ENCODE measurements around the gene FAXDC2. TPM values are rescaled to one million over a fixed set of nuclear protein-coding genes. Genes with fewer than 3 reads are reported as not detected.

Gene FAXDC2
- total and polyA plus RNA-seq, 10 donors: 2.3 to 34.8 (median 19.5) TPM

DNA sequence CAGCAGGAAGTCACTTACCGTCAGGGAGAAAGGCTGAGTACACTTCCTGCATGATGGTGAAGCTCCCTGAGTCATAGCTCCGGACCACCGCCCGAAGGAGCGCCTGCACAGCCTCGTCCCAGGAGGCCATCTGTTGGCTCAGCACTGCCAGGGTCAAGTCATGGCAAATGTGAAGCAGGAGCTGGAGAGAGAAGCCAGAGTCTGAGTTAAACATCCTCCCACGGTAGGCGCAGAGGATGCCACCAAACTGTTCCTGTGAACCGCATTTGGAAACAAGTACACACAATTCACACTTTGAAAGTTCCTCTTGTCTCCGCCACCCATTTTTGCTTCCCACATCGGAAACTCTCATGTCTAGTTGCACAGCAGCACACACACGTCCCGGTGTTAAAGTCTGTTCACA lies 42.0 kb upstream of the FAXDC2 start:
- Histone ChIP-seq H3K36me3 (peaks cover 14 to 100% (median 88%) of the 10 kb centered on the region in 6 donors), H3K4me1 (no peaks in the 10 kb centered on the region), H3K4me3 (no peak overlapping the region), H3K9me3 (peaks cover 0 to 16% (median 11%) of the 10 kb centered on the region in 8 donors), H3K27ac (no peak overlapping the region), H3K27me3 (replicated peaks in 1 of 7) (no peaks in the 10 kb centered on the region)
- intact Hi-C loops (cut with DNase I; ENCODE audit: low total_unique reads): no loop called here
- TF ChIP-seq CTCF (IDR thresholded peaks at IDR 0.05 in 8 of 11, conservative IDR thresholded peaks at IDR 0.05 in 3 of 11): no peak
- no peak for TF ChIP-seq POLR2A (IDR thresholded peaks at IDR 0.05)
- peak in 1 of 3 donors; percentile 9 for TF ChIP-seq POLR2AphosphoS5 (IDR thresholded peaks at IDR 0.05)
- 74 to 86% (median 84%) methylated on average over 13 of the region's 13 CpGs for WGBS, 5 donors
- DNase-seq: no peak

DNA sequence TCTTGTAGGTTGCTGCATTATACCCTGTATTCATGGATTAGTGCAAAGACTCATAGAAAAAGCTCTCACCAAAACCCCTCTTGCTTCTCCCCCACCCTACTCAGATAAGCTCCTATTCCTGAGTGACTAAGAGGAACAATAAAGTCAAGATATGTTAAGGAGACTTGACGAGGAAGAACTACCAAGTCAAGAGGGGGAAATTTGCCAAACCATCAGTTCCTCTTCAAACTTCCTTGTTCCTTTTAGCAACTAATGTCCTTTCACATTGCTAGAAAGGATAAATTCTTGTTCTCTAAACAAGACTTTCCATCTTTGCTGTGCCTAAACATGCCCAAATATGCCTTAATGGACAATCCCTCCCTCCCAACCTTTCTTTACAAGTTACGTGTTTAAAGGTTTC lies 35.0 kb upstream of the FAXDC2 start:
- Histone ChIP-seq H3K36me3 (peaks cover 17 to 78% (median 55%) of the 10 kb centered on the region in 6 donors), H3K4me3 (no peak overlapping the region), H3K27ac (peak overlapping the region in 1 of 8 donors; percentile 6), H3K9me3 (peaks cover 19 to 52% (median 48%) of the 10 kb centered on the region in 8 donors), H3K27me3 (replicated peaks in 1 of 7) (no peaks in the 10 kb centered on the region), H3K4me1 (peaks cover 0 to 11% (median 0%) of the 10 kb centered on the region in 6 donors)
- no peak for TF ChIP-seq CTCF (IDR thresholded peaks at IDR 0.05 in 8 of 11, conservative IDR thresholded peaks at IDR 0.05 in 3 of 11)
- no peak for TF ChIP-seq POLR2A (IDR thresholded peaks at IDR 0.05)
- no peak for TF ChIP-seq POLR2AphosphoS5 (IDR thresholded peaks at IDR 0.05)
- intact Hi-C loops (cut with DNase I; ENCODE audit: low total_unique reads): no loop called here
- DNase-seq: no peak
- WGBS, 5 donors: 63 to 84% (median 83%) methylated on average over 2 of the region's 2 CpGs

DNA sequence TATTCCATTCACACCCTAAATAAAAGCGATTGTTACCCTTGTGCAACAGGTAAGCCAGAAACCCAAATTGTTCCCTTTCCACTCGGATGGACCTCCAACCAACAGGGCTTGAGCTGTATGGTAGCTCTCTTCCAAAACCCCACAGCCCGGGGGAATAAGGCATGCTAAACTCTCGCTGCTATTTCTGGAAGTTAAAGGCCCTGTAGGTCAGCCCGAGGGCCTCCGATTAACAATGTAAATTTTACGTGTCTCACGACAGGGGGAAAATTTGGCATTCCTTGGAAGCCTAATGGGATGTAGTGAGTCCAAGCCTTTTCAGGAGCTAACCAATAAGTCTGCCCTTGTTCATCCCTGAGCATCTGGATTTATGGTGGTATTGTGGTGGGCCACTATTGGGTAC lies 34.0 kb upstream of the FAXDC2 start:
- intact Hi-C loops (cut with DNase I; ENCODE audit: low total_unique reads): no loop called here
- WGBS, 5 donors: 94 to 98% (median 96%) methylated on average over 8 of the region's 8 CpGs
- peaks cover 0 to 11% (median 0%) of the 10 kb centered on the region in 6 donors for H3K4me1 ChIP-seq
- H3K4me3 ChIP-seq: no peak overlapping the region
- H3K27ac ChIP-seq: no peak overlapping the region
- TF ChIP-seq POLR2AphosphoS5 (IDR thresholded peaks at IDR 0.05): no peak
- TF ChIP-seq CTCF (IDR thresholded peaks at IDR 0.05 in 8 of 11, conservative IDR thresholded peaks at IDR 0.05 in 3 of 11): no peak
- TF ChIP-seq POLR2A (IDR thresholded peaks at IDR 0.05): no peak
- H3K9me3 ChIP-seq: peaks cover 19 to 59% (median 52%) of the 10 kb centered on the region in 8 donors
- H3K36me3 ChIP-seq: peaks cover 15 to 69% (median 47%) of the 10 kb centered on the region in 6 donors
- no peak for DNase-seq
- no peaks in the 10 kb centered on the region for H3K27me3 ChIP-seq (replicated peaks in 1 of 7)

GRCh38 chr5:154881986-154882385 lies 31.6 kb upstream of the FAXDC2 start:
- Histone ChIP-seq H3K4me1 (peaks cover 0 to 11% (median 0%) of the 10 kb centered on the region in 6 donors), H3K4me3 (no peak overlapping the region), H3K9me3 (peaks cover 18 to 69% (median 53%) of the 10 kb centered on the region in 8 donors), H3K27ac (peak overlapping the region in 4 of 8 donors; percentile 12 to 37 (median 29)), H3K27me3 (replicated peaks in 1 of 7) (no peaks in the 10 kb centered on the region), H3K36me3 (peaks cover 3 to 67% (median 26%) of the 10 kb centered on the region in 6 donors)
- TF ChIP-seq POLR2A (IDR thresholded peaks at IDR 0.05) (no peak), CTCF (IDR thresholded peaks at IDR 0.05 in 8 of 11, conservative IDR thresholded peaks at IDR 0.05 in 3 of 11) (no peak), POLR2AphosphoS5 (IDR thresholded peaks at IDR 0.05) (no peak)
- intact Hi-C loops (cut with DNase I; ENCODE audit: low total_unique reads): no loop called here
- no peak for DNase-seq
- 65 to 75% (median 73%) methylated on average over 4 of the region's 4 CpGs for WGBS, 5 donors
